Measurements from ENCODE around the gene SOX21.

GRCh38 chr13:94761407-94761806, 49.1 kb upstream of the SOX21 start:
- no peak for TF ChIP-seq CTCF (conservative IDR thresholded peaks at IDR 0.05; ENCODE audit: low read length)
- no peak for TF ChIP-seq EZH2phosphoT487 (IDR thresholded peaks at IDR 0.05; ENCODE audit: borderline replicate concordance)
